GM20000 (cell line): ENCODE results near the gene NRIP2.

Experiments used
- DNase-seq: peaks from one replicate; pipeline ENCODE4 v3.0.0; 2012; ENCODE audit warnings: low spot score
- CTCF ChIP-seq: IDR thresholded peaks from 2 replicates; pipeline ENCODE4 v1.5.1; 2012; ENCODE audit warnings: mild to moderate bottlenecking, control low read depth; ENCODE audit errors: extremely low read depth, missing control alignments

NRIP2 gene

GRCh38 chr12:2841056-2841650 lies 6.3 kb upstream of the NRIP2 start:
- TF ChIP-seq CTCF = no peak
- no peak for DNase-seq

- TF ChIP-seq CTCF = no peak
- DNase-seq = no peak
Measured at GRCh38 chr12:2836574-2836973, 1.7 kb upstream of the NRIP2 start.

GRCh38 chr12:2835691-2836403 lies 1.0 kb upstream of the NRIP2 start:
- no peak for DNase-seq
- TF ChIP-seq CTCF = no peak

GRCh38 chr12:2833810-2834209 lies 1.0 kb downstream of the NRIP2 start:
- DNase-seq = no peak

GRCh38 chr12:2833327-2833726 lies 1.5 kb downstream of the NRIP2 start:
- no peak for DNase-seq
- TF ChIP-seq CTCF = no peak

More at GRCh38 chr12:2833810-2834209, 1.0 kb downstream of the NRIP2 start:
- no peak for TF ChIP-seq CTCF

GRCh38 chr12:2832550-2833127 lies 2.2 kb downstream of the NRIP2 start:
- TF ChIP-seq CTCF = no peak
- no peak for DNase-seq

- no peak for TF ChIP-seq CTCF
- no peak for DNase-seq
Measured at GRCh38 chr12:2829275-2829674, 5.6 kb downstream of the NRIP2 start.
